H54 (cell line): ENCODE results near the gene THSD7A.

Experiments
- DNase-seq: peaks from one replicate; pipeline ENCODE4 v3.0.0; 2011; ENCODE audit warnings: low spot score, mixed read lengths; ENCODE audit not compliant: insufficient read length
- FAIRE-seq: peaks from 3 replicates; lab custom pipeline; 2011; peaks lifted over from hg19 to GRCh38; lab: Jason Lieb, UNC
- POLR2A ChIP-seq: IDR thresholded peaks from 2 replicates; pipeline ENCODE4 v1.6.1; 2011; ENCODE audit warnings: low read depth, mild to moderate bottlenecking, low read length

The THSD7A gene

GRCh38 chr7:11698384-11698871 is 133.6 kb downstream of the THSD7A start:
- FAIRE-seq, result peak; percentile 57
- DNase-seq, result no peak
- TF ChIP-seq POLR2A, result no peak

DNA sequence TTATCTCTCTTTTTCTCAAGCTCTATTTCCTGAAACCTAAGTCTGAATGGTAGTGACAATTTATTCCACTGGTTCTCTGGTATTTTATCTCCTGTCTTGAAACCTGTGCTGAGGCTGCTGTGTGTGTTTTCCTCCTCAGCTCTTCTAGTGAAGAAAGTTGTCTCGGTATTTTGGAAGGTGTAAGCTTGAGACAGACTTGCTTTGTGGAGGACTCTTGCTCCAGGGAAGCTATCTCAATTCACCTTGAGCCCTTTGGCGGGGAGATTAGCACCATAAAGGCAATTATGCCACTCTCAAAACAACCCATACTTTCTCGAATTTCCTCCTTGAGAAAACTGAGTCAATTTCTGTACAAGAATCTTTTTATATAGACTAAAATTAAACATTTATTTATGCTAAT is 141.6 kb downstream of the THSD7A start:
- no peak for TF ChIP-seq POLR2A
- FAIRE-seq (no peak), DNase-seq (no peak)

DNA sequence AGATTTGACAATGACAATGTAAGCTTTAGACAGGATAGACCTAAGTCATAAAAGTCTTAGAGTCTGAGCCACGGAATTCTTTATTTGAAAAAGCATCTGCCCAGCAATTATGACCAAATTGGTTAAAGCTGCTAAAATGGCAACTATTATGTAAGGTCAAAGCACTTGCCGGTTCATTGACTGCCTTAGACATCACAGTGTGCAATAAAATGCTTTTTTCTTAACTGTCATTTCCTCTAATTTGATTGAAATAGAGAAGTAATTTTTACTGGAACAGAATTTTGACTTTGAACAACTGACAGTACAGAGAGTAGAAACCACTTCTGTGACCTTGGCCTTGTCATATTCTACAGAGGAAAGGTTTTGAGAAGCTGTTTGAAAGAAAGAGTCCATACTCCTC is 142.9 kb downstream of the THSD7A start:
- DNase-seq, result no peak
- FAIRE-seq, result no peak
- TF ChIP-seq POLR2A, result no peak

DNA sequence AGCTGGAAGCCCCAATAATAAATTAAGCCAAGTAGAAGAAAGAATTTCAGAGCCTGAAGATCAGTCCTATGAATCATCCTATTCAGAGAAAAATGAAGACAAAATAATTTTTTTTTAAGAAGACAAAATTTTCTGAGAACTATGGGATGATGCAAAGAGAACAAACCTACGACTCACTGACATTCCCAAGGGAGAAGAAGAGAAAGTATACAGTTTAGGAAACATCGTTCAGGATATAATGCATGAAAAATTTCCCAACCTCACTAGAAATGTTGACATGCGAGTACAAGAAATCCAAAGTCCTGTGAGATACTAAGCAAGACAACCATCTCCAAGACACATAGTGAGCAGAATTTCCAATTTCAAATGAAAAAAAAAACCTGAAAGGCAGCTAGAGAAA is 150.5 kb downstream of the THSD7A start:
- no peak for TF ChIP-seq POLR2A
- FAIRE-seq, result peak; percentile 15

DNA sequence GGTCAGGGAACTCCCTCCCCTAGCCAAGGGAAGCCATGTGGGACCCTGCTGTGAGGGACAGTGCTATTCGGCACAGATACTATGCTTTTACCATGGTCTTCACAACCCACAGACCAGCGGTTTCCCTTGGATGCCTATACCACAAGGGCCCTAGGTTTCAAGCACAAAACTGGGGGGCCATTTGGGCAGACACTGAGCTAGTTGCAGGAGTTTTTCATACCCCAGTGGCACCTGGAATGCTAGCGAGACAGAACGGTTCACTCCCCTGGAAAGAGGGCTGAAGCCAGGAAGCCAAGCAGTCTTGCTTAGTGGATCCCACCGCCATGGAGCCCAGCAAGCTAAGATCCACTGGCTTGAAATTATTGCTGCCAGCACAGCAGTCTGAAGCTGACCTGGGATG is 156.8 kb downstream of the THSD7A start:
- DNase-seq, result no peak
- TF ChIP-seq POLR2A, result no peak
- FAIRE-seq, result no peak

More for the DNA sequence above, 150.5 kb downstream of the THSD7A start:
- no peak for DNase-seq

DNA sequence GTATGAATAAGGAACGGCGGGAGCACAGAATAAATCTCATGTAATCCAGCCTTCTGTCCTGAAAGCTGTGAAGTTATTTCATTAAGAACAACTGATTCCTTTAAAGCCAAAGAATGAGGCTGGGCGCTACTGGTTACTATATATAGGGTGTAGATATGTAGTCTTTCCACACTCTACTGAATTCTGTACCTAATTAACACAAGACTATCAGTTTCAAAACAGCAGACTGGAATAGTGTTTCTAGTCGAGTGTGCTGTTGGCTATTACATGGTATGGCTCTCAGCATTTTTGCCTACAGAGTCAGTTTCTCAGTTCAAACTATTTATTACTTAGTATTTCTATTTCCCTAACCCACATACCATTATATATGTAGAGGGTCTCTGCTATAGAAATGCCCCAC is 163.3 kb downstream of the THSD7A start:
- TF ChIP-seq POLR2A, result no peak
- peak; percentile 60 for FAIRE-seq
- DNase-seq, result no peak

DNA sequence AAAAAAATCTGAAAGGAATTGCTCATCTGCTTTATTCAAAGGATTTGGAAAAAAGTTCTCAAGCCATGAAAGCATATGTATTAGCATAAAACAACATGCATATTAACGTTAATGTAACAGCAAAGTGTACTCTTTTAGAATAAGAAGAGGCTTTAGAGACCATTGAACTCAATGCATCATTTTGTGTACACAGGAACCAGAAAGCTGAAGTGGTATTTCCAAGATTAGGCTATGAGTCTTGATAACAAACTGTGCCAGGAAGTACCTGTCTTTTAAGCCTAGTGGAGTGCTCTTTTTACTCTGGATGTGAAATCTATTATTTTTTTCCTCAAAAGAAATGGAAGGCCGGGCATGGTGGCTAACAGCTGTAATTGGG is 164.2 kb downstream of the THSD7A start:
- no peak for FAIRE-seq
- DNase-seq, result no peak

GRCh38 chr7:11667071-11667809 is 164.8 kb downstream of the THSD7A start:
- no peak for FAIRE-seq
- DNase-seq, result no peak
- TF ChIP-seq POLR2A, result no peak

More for the DNA sequence above, 164.2 kb downstream of the THSD7A start:
- TF ChIP-seq POLR2A, result no peak

GRCh38 chr7:11665357-11665756 is 166.6 kb downstream of the THSD7A start:
- DNase-seq, result no peak
- FAIRE-seq, result peak; percentile 36
- TF ChIP-seq POLR2A, result no peak

GRCh38 chr7:11655642-11656041 is 176.4 kb downstream of the THSD7A start:
- TF ChIP-seq POLR2A, result no peak
- DNase-seq, result no peak
- FAIRE-seq, result peak; percentile 55

- FAIRE-seq, result peak; percentile 15
- no peak for DNase-seq
- TF ChIP-seq POLR2A, result no peak
Observed at GRCh38 chr7:11655163-11655562, 176.8 kb downstream of the THSD7A start.

DNA sequence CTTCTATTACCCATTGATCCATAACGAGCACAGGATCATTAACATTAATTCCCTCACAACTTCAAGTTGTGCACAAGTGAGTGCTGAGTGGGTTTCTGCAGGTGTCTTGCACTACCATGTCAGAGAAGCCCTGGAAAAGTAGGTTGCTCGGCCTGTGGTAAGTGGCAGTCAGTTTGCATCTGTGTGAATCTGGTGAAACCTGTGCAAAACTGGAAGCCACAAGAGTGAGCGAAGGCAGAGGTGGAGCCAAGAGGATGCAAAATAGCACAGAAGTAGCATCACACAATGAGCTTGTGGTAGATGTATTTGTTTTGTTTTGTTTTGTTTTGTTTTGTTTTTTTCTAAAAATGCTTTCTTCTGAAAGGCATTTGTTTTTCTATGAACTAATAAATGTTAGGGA is 181.5 kb downstream of the THSD7A start:
- DNase-seq, result no peak
- no peak for TF ChIP-seq POLR2A
- FAIRE-seq, result no peak

DNA sequence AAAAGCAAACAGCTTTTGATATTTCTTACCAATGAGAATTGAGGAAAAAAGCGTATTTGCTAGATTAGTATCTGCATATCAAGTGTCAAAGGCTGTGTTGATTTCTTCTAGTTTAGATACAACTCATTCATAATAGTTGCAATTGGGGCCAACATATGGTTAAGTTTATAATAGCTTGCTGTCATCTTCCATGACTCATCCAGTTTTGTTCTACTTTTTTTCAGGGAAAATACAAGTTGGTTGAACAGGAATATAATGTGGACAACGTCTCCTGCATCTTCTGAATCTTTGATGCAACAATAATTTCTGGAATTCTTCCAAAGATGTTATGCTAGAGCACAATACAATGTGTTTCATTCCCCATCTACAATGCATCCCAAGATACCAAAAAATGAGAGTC is 182.0 kb downstream of the THSD7A start:
- FAIRE-seq (peak; percentile 95), DNase-seq (no peak)
- no peak for TF ChIP-seq POLR2A

DNA sequence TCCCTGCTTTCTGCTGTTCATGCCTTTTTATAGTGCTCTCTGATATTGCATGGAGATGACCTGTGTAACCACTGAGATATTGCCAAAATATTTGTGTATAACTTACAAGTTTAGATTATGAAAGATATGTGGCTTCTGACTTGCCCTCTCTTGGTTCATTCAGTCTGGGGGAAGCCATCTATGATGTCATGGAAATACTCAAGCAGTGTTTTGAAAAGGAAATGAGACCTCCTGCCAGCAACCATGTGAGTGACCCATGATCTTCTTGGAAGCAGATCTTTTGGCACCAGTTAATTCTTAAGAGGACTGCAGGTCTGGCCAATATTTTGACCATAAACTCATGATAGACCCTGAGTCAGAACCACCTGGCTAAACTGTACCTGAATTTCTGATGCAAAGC is 183.0 kb downstream of the THSD7A start:
- no peak for TF ChIP-seq POLR2A
- DNase-seq (no peak), FAIRE-seq (peak; percentile 88)

- FAIRE-seq, result no peak
- no peak for TF ChIP-seq POLR2A
- DNase-seq, result no peak
Observed at GRCh38 chr7:11648101-11648500, 183.9 kb downstream of the THSD7A start.
